Parathyroid adenoma (tissue), 2 donors: ENCODE results near the gene TECTB.
"Not testable (repeated sequence)": the region's sequence is repeated elsewhere in the genome, so short reads cannot be mapped to it uniquely, and the experiment has no call there.

ENCODE experiments used
- H2AFZ ChIP-seq: fragments of 300-600 bp; sonication (generic); one replicate; pipeline ENCODE4 v1.7.0; 2017; ENCODE audit warnings: antibody characterized with exemption, mild to moderate bottlenecking
- H3K27ac ChIP-seq: fragments of 300-600 bp; sonication (generic); one replicate; pipeline ENCODE4 v1.7.0; 2017
- H3K27me3 ChIP-seq: fragments of 300-600 bp; sonication (generic); one replicate; pipeline ENCODE4 v1.7.0; 2017; ENCODE audit warnings: low read length; ENCODE audit not compliant: control insufficient read depth, insufficient read depth
- H3K36me3 ChIP-seq: fragments of 300-600 bp; sonication (generic); one replicate; pipeline ENCODE4 v1.7.0; 2017; ENCODE audit warnings: low read length; ENCODE audit not compliant: control insufficient read depth, insufficient read depth
- H3K4me1 ChIP-seq: fragments of 300-600 bp; sonication (generic); one replicate; pipeline ENCODE4 v1.7.0; 2017; ENCODE audit warnings: control low read depth
- H3K4me2 ChIP-seq: fragments of 300-600 bp; sonication (generic); one replicate; pipeline ENCODE4 v1.7.0; 2017; ENCODE audit warnings: low read length
- H3K4me3 ChIP-seq: fragments of 300-600 bp; sonication (generic); one replicate; pipeline ENCODE4 v1.7.0; 2017; ENCODE audit warnings: low read depth, low read length
- H3K79me2 ChIP-seq: fragments of 300-600 bp; sonication (generic); one replicate; pipeline ENCODE4 v1.7.0; 2017; ENCODE audit warnings: control low read depth
- H3K9ac ChIP-seq: fragments of 300-600 bp; sonication (generic); one replicate; pipeline ENCODE4 v1.7.0; 2017; ENCODE audit warnings: mild to moderate bottlenecking
- H3K9me3 ChIP-seq: fragments of 300-600 bp; sonication (generic); one replicate; pipeline ENCODE4 v1.7.0; 2017; ENCODE audit warnings: low read length; ENCODE audit not compliant: control insufficient read depth
- TF ChIP-seq, protein P1 (sequence below): fragments of 300-600 bp; sonication (generic); IDR thresholded peaks from one replicate; pipeline ENCODE4 v1.7.0; 2017; ENCODE audit warnings: antibody characterized with exemption, mild to moderate bottlenecking
- donor health status: primary hyperparathyroidism.

Gene TECTB

DNA sequence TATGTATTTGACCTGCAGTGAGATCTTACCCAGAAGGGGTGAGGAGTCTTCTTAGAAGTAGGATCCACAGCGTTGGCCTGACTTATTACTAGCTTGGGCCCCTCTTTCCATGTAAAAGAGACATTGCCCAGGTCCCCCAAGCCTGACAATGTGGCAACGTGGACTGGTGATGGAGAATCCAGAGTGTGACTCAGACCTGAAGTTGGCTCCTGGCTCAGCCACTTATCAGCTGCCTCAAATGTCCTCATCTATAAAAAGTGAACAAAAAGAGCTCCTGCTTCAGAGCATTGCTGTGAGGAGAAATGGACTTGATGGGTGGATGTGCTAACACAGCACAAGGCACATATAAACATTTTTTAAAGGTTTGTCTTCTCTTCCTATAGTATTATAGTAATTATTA, 35.4 kb upstream of the TECTB start:
- Histone ChIP-seq H3K9me3 (no peaks in the 10 kb centered on the region), H3K4me2 (no peak overlapping the region), H3K4me1 (no peaks in the 10 kb centered on the region), H3K27me3 (no peaks in the 10 kb centered on the region), H2AFZ (no peak overlapping the region), H3K27ac (no peak overlapping the region), H3K36me3 (no peaks in the 10 kb centered on the region), H3K79me2 (no peaks in the 10 kb centered on the region), H3K4me3 (no peak overlapping the region), H3K9ac (no peak overlapping the region)
- TF ChIP-seq, protein P1, sequence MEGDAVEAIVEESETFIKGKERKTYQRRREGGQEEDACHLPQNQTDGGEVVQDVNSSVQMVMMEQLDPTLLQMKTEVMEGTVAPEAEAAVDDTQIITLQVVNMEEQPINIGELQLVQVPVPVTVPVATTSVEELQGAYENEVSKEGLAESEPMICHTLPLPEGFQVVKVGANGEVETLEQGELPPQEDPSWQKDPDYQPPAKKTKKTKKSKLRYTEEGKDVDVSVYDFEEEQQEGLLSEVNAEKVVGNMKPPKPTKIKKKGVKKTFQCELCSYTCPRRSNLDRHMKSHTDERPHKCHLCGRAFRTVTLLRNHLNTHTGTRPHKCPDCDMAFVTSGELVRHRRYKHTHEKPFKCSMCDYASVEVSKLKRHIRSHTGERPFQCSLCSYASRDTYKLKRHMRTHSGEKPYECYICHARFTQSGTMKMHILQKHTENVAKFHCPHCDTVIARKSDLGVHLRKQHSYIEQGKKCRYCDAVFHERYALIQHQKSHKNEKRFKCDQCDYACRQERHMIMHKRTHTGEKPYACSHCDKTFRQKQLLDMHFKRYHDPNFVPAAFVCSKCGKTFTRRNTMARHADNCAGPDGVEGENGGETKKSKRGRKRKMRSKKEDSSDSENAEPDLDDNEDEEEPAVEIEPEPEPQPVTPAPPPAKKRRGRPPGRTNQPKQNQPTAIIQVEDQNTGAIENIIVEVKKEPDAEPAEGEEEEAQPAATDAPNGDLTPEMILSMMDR: no peak

DNA sequence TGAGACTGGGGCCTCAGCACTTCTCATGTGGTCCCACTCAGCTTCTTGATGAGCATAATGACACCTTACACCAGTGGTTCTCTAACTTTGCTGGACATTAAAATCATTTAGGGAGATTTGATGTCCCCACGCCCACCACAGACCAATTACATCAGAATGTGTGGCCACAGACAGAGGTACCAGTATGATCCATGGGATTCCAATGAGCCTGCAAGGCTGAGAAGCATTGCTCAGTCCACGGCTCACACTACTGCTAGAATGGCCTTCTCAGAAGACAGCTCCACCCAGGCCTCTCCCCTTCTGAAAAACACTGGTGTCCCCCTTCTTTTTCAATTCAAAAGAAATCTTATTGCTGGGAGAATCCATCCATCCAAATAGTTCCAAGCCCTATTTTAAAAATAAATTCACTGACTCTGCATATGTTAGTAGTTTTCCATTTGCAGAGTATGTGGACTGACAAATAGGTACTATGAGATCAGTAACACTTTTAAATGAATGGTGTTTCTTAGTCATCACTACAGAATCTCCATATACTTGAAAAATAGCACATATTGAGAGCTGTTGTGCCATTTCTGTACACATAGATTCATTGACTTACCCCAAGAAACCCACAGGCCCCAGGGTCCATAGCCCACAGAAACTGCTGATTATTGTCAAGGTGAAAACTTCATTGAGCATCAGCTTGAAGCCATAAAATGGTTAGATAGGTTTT, 34.5 kb upstream of the TECTB start:
- Histone ChIP-seq H2AFZ (no peak overlapping the region), H3K79me2 (no peaks in the 10 kb centered on the region), H3K27me3 (no peaks in the 10 kb centered on the region), H3K4me2 (no peak overlapping the region), H3K9ac (no peak overlapping the region), H3K9me3 (no peaks in the 10 kb centered on the region), H3K4me1 (no peaks in the 10 kb centered on the region), H3K36me3 (no peaks in the 10 kb centered on the region), H3K27ac (no peak overlapping the region), H3K4me3 (no peak overlapping the region)
- TF ChIP-seq, protein P1: no peak

DNA sequence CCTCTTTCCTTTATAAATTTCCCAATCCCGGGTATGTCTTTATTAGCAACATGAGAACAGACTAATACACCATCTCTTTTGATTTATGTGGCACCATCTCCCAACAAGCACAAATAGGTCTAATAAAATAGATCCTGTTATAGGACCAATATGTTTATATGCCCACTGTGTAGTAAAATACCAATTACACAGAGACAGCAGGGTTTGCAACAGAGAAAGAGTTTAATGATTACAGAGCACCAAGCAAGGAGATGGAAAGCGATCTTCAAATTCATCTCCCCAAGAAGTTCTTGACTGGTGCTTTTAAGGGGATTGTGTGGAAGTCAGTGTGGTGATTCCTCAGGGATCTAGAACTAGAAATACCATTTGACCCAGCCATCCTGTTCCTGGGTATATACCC, 33.5 kb upstream of the TECTB start:
- Histone ChIP-seq H3K4me1 (no peaks in the 10 kb centered on the region), H3K4me2 (no peak overlapping the region), H3K27ac (no peak overlapping the region), H3K4me3 (no peak overlapping the region), H3K36me3 (no peaks in the 10 kb centered on the region), H3K9ac (no peak overlapping the region), H3K79me2 (no peaks in the 10 kb centered on the region), H2AFZ (no peak overlapping the region), H3K9me3 (no peaks in the 10 kb centered on the region), H3K27me3 (no peaks in the 10 kb centered on the region)
- TF ChIP-seq, protein P1: no peak

DNA sequence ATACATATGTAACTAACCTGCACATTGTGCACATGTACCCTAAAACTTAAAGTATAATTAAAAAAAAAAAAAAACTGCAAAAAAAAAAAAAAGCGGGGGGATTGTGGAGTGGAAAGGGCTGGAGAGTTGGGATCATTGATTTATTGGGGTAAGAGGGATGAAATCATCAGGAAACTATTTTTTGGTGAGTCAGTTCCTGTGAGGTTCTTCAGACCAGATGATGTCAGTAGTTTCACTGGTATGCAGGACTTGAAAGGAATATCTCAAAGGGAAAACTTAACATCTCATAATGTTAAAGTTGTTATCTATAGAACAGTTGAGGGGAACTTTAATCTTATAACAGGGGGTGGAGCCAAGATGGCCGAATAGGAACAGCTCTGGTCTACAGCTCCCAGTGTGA, 32.6 kb upstream of the TECTB start:
- no peaks in the 10 kb centered on the region for H3K79me2 ChIP-seq
- TF ChIP-seq, protein P1: no peak
- no peaks in the 10 kb centered on the region for H3K4me1 ChIP-seq
- no peak overlapping the region for H3K27ac ChIP-seq
- no peak overlapping the region for H3K4me2 ChIP-seq
- no peak overlapping the region for H2AFZ ChIP-seq
- no peaks in the 10 kb centered on the region for H3K27me3 ChIP-seq
- no peaks in the 10 kb centered on the region for H3K36me3 ChIP-seq
- H3K9me3 ChIP-seq: no peaks in the 10 kb centered on the region
- no peak overlapping the region for H3K9ac ChIP-seq
- no peak overlapping the region for H3K4me3 ChIP-seq

DNA sequence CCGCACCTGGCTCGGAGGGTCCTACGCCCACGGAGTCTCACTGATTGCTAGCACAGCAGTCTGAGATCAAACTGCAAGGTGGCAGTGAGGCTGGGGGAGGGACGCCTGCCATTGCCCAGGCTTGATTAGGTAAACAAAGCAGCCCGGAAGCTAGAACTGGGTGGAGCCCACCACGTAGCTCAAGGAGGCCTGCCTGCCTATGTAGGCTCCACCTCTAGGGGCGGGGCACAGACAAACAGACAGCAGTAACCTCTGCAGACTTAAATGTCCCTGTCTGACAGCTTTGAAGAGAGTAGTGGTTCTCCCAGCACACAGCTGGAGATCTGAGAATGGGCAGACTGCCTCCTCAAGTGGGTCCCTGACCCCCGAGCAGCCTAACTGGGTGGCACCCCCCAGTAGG, 32.0 kb upstream of the TECTB start:
- not testable (repeated sequence) for H3K27ac ChIP-seq

More for the DNA sequence above, 32.0 kb upstream of the TECTB start:
- not testable (repeated sequence) for H3K4me1 ChIP-seq, H3K9me3 ChIP-seq, H3K4me3 ChIP-seq, H3K36me3 ChIP-seq, H3K4me2 ChIP-seq, H3K9ac ChIP-seq, H3K79me2 ChIP-seq, H3K27me3 ChIP-seq, H2AFZ ChIP-seq
